Gastrocnemius medialis (tissue), 4 donors: ENCODE results near the gene USP24. TPM values are rescaled to one million over a fixed set of nuclear protein-coding genes. Genes with fewer than 3 reads are reported as not detected.

Experiments used
- ATAC-seq, 2 donors: fragments of 150-250 bp; one replicate each; pipeline ENCODE4 v1.9.1; 2016
- DNase-seq, 2 donors: peaks; one replicate each; pipeline ENCODE4 v3.0.0-alpha.2; 2019
- H3K27ac ChIP-seq, 4 donors: fragments of 200-600 bp; sonication (generic); 1 replicate in 1 of 4; 2 replicates in 3 of 4; pipeline ENCODE4 v1.5.1; 2016 to 2018; ENCODE audit warnings: mild to moderate bottlenecking in 2 of 4, moderate library complexity in 1 of 4
- H3K27me3 ChIP-seq, 3 donors: fragments of 200-600 bp; sonication (generic) in 2 of 3; 1 replicate in 1 of 3; 2 replicates in 2 of 3; pipeline versions ENCODE4 v1.5.1 to v1.6.0; 2016 to 2019; ENCODE audit warnings: mild to moderate bottlenecking in 1 of 3, moderate library complexity in 1 of 3
- H3K36me3 ChIP-seq, 2 donors: fragments of 200-600 bp; sonication (generic) in 1 of 2; one replicate each; pipeline ENCODE4 v1.5.1; 2017 to 2018
- H3K4me1 ChIP-seq, 2 donors: fragments of 200-600 bp; sonication (generic) in 1 of 2; one replicate each; pipeline ENCODE4 v1.5.1; 2016 to 2017; ENCODE audit warnings: mild to moderate bottlenecking in 2 of 2
- H3K4me3 ChIP-seq, 4 donors: fragments of 200-600 bp; sonication (generic) in 3 of 4; 1 replicate in 1 of 4; 2 replicates in 3 of 4; pipeline ENCODE4 v1.5.1; 2016 to 2019; ENCODE audit warnings: mild to moderate bottlenecking in 2 of 4
- H3K9me3 ChIP-seq, 3 donors: fragments of 200-600 bp; sonication (generic) in 2 of 3; 1 replicate in 1 of 3; 2 replicates in 2 of 3; pipeline ENCODE4 v1.5.1; 2016 to 2019
- POLR2A ChIP-seq, 2 donors: fragments of 450-650 bp; IDR thresholded peaks; one replicate each; pipeline ENCODE4 v1.6.1; 2017; ENCODE audit warnings: antibody characterized with exemption in 2 of 2, mild to moderate bottlenecking in 2 of 2, moderate library complexity in 2 of 2
- in situ Hi-C, 4 donors: fragments of 200-750 bp; cut with MboI; loops; one replicate each; pipeline versions ENCODE4 v1.15.0 to v1.8.0; 2017; ENCODE audit warnings: low sequenced_read_pairs in 4 of 4
- intact Hi-C: fragments of 100-400 bp; cut with DNase I; formaldehyde crosslinking; loops from one replicate; pipeline ENCODE4 v1.15.1; 2023; ENCODE audit warnings: low total_unique reads
- total RNA-seq, 4 donors: library from RNA; depleted of rRNA; stranded (reverse); fragments of >200 nt; gene quantifications; one replicate each; pipeline versions ENCODE4 v1.1.0 to v1.2.3, GENCODE V29; 2016
- TF ChIP-seq, protein P1 (sequence below), 5 experiments: fragments of 450-650 bp in 3 of 5; fragments of 200-600 bp in 2 of 5; sonication (generic) in 2 of 5; IDR thresholded peaks in 4 of 5; conservative IDR thresholded peaks in 1 of 5; 1 replicate in 4 of 5; 2 replicates in 1 of 5; pipeline ENCODE4 v1.5.1; 2016 to 2019; ENCODE audit warnings: antibody characterized with exemption in 5 of 5, mild to moderate bottlenecking in 3 of 5, moderate library complexity in 3 of 5

The USP24 gene
- total RNA-seq, 4 donors from 2014 or later = 77.3 to 102 (median 90.8) TPM

DNA sequence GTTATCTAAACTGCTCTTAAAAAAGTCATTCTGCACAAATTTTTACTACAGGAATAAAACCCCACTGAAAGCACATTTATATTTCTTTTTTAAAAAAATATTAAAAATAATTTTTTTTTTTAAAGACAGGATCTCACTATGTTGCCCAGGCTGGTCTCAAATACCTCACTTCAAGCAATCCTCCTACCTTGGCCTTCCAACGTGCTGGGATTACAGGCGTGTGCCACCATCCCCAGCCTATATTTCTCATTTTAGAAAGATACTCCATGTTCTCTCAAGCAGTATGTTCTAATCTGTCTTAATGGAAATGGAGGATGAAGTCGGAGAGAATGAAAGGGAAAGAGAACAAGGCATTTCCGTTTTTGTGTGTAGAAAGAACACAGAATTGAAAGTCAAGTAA is 17.1 kb downstream of the USP24 start:
- in situ Hi-C loops (no loop called here), intact Hi-C loops (no loop called here)
- Histone ChIP-seq H3K27ac (peak overlapping the region; percentile 53 to 72 (median 68)), H3K9me3 (no peaks in the 10 kb centered on the region), H3K4me3 (no peak overlapping the region), H3K36me3 (no peaks in the 10 kb centered on the region), H3K4me1 (peaks cover 50 to 74% of the 10 kb centered on the region in 2 donors), H3K27me3 (no peaks in the 10 kb centered on the region)
- TF ChIP-seq, protein P1, sequence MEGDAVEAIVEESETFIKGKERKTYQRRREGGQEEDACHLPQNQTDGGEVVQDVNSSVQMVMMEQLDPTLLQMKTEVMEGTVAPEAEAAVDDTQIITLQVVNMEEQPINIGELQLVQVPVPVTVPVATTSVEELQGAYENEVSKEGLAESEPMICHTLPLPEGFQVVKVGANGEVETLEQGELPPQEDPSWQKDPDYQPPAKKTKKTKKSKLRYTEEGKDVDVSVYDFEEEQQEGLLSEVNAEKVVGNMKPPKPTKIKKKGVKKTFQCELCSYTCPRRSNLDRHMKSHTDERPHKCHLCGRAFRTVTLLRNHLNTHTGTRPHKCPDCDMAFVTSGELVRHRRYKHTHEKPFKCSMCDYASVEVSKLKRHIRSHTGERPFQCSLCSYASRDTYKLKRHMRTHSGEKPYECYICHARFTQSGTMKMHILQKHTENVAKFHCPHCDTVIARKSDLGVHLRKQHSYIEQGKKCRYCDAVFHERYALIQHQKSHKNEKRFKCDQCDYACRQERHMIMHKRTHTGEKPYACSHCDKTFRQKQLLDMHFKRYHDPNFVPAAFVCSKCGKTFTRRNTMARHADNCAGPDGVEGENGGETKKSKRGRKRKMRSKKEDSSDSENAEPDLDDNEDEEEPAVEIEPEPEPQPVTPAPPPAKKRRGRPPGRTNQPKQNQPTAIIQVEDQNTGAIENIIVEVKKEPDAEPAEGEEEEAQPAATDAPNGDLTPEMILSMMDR (IDR thresholded peaks at IDR 0.05 in 4 of 5, conservative IDR thresholded peaks at IDR 0.05 in 1 of 5) = no peak
- no peak for TF ChIP-seq POLR2A (IDR thresholded peaks at IDR 0.05)
- no peak for DNase-seq
- ATAC-seq = no peak

DNA sequence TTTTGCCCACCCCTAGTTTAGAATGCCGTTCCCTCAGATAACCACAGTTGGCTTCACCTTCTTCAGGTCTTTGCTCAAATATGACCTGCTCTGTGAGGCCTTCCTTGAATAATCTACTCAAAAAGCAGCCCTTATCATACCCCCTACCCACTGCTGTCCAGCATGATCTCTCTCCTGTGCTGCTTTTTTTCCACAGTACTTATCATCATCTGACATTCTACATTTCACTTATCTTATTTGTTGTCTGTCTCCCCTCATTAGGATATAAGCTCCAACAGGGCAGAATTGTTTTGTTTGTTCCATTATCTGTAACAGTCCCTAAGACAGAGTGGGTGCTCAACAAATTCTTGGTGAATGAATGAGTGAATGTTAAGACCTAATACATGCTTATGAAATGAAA is 18.1 kb downstream of the USP24 start:
- Histone ChIP-seq H3K4me3 (no peak overlapping the region), H3K36me3 (no peaks in the 10 kb centered on the region), H3K27ac (peak overlapping the region; percentile 53 to 72 (median 68)), H3K4me1 (peaks cover 48 to 79% of the 10 kb centered on the region in 2 donors), H3K9me3 (no peaks in the 10 kb centered on the region), H3K27me3 (no peaks in the 10 kb centered on the region)
- in situ Hi-C loops (no loop called here), intact Hi-C loops (no loop called here)
- DNase-seq (no peak), ATAC-seq (peak in 1 of 2 donors; percentile 6)
- TF ChIP-seq POLR2A (IDR thresholded peaks at IDR 0.05) = no peak
- TF ChIP-seq, protein P1 (IDR thresholded peaks at IDR 0.05 in 4 of 5, conservative IDR thresholded peaks at IDR 0.05 in 1 of 5) = no peak

DNA sequence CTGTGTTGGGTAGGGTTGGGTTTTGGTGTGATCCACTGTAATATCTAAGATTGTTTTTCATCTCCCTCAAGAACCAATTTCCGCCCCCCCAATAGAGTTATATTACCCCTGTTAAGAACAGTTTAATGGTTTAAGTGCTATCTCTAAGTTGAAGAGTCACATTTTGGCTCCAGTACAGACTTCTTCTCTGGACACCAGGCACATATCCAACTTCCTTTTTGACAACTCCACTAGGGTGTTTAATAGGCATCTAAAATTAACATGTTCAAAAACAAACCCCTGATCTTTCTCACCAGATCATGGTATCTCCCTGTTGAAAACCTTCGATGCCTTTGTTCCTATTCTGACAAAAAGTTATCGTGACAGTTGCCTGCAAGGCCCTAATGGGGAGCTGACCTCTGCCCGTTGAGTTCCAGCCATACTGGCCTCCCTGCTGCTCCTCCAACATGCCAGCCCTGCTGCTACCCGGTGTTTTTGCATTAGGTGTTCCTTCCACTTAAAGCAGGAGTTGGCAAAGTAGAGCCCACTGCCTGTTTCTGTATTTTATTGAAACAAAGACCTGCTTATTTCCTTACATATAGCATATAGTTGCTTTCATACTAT is 18.6 kb downstream of the USP24 start:
- peak overlapping the region; percentile 53 to 72 (median 68) for H3K27ac ChIP-seq
- in situ Hi-C loops (no loop called here), intact Hi-C loops (no loop called here)
- H3K9me3 ChIP-seq = no peaks in the 10 kb centered on the region
- TF ChIP-seq, protein P1 (IDR thresholded peaks at IDR 0.05 in 4 of 5, conservative IDR thresholded peaks at IDR 0.05 in 1 of 5) = no peak
- TF ChIP-seq POLR2A (IDR thresholded peaks at IDR 0.05) = no peak
- H3K27me3 ChIP-seq = no peaks in the 10 kb centered on the region
- no peaks in the 10 kb centered on the region for H3K36me3 ChIP-seq
- peaks cover 43 to 74% of the 10 kb centered on the region in 2 donors for H3K4me1 ChIP-seq
- peak; percentile 60 to 65 for ATAC-seq
- DNase-seq = no peak
- H3K4me3 ChIP-seq = no peak overlapping the region

DNA sequence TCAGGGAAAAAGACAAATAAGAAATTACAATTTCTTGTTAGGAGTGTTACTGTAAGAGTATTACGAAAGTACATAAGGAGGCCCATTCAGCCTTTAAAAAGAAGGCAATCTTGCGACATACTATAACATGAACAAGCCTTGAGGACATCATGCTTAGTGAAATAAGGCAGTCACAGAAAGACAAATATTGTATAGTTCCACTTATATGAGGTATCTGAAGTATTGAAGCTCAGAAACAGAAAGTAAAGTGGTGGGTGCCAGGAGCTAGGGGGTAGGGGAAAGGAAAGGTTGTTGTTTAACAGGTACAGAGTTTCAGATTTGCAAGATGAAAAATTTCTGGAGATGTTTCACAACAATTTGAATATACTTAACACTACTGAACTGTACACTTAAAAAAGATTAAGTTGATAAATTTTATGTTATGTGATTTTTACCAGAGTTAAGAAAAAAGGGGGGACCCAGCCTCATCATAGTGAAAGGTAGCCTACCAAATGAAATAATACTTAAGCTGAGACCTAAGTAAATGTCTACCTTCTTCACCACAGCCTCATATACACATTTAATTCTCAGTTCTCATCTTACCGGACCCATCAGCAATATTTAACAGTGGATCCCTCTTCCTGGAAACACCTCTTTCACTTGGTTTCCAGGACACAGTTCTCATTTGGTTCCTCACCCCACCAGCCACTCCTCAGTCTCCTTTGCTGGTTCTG is 19.5 kb downstream of the USP24 start:
- DNase-seq = no peak
- no peaks in the 10 kb centered on the region for H3K36me3 ChIP-seq
- no peaks in the 10 kb centered on the region for H3K27me3 ChIP-seq
- intact Hi-C loops (no loop called here), in situ Hi-C loops (no loop called here)
- ATAC-seq = no peak
- TF ChIP-seq POLR2A (IDR thresholded peaks at IDR 0.05) = no peak
- TF ChIP-seq, protein P1 (IDR thresholded peaks at IDR 0.05 in 4 of 5, conservative IDR thresholded peaks at IDR 0.05 in 1 of 5) = no peak
- no peaks in the 10 kb centered on the region for H3K9me3 ChIP-seq
- H3K4me3 ChIP-seq = no peak overlapping the region
- peaks cover 43 to 70% of the 10 kb centered on the region in 2 donors for H3K4me1 ChIP-seq
- peak overlapping the region; percentile 53 to 72 (median 68) for H3K27ac ChIP-seq
